GM03348 (cell line): ENCODE results near the gene MALRD1.

ENCODE experiments used
- DNase-seq: peaks from one replicate; pipeline ENCODE4 v3.0.0; 2012; ENCODE audit warnings: low spot score

The MALRD1 gene

DNA sequence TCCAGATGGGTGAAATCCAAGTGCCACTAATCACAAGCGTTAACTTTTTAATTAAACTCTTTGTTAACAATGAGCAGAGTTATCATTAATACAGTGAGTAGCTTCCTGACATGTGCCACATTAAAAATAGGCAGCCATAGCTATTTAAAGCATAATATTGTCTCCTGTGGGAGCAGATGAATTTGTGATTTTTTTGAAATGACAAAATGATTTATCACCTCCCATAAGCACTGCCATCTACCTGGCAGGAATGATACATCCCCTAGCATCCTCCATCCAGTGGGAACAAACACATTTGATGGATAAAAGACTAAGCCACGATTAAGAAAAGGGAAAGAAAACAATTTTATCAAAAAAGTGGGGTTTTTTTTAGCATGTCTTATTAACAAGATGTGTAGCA lies 605.3 kb downstream of the MALRD1 start:
- DNase-seq: no peak

DNA sequence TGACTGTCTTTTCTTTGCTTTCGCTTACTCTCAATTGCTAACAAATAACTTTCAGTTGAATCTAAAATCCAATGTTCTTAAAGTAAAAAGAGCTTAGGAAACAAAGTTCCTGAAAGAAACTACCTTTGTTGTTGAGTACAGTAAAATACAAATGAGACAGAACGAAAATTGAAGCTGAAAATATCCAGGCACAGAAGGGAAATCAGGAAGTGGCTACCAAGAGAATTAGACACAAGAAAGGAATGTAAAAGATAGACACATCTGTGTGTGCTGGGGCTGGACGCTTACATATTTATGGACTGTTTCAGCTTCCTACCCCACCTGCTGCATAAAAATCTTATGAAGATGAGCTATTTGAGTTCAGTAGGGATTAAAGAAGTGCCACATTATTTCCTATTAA lies 606.0 kb downstream of the MALRD1 start:
- DNase-seq: peak; percentile 68

GRCh38 chr10:19656420-19657042 lies 607.9 kb downstream of the MALRD1 start:
- DNase-seq: no peak

DNA sequence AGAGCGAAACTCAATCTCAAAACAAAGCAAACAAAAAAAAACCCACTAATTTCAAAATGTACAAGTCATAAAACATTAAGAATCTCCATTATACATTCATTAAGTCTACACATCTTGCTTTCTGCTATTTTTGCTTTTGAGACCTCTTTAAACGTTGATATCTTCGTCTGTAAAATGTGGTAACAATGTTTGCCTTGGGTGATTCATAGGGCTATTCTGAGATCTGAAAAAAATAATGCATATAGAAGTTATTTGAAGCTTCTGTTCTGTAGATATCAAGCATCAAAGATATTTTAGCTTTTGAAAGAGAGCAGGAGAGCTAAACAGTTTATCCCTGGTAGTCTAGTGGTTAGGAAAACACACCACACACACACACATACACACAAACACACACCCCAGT lies 609.5 kb downstream of the MALRD1 start:
- DNase-seq: no peak

DNA sequence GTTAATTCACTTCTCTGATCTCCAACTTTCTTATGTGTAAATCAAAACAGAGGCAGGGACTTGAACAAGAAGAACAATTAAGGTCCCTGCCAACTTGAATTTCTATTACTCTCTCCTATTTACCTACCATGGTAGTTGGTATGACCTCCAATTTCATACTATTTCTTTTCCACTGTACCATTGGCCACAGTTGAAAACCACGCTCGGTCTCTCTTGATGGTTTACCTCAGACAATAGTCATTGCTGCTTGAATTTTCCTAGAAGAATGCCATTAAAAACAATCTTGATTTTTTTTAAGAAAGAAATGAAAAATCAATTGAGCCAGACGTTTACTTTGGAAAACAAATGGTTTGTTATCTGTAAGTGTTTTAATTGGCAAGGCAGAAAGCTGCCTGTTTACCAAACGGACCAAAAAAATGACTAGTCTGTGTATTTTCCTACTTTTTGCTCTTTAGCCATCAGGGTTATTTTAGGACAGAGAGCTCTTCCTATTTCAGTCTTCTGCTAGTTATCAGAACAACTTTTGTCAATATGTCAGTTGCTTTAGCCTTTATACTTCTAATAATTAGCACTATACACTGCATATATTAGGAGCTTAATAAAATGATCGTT lies 610.1 kb downstream of the MALRD1 start:
- DNase-seq: no peak

DNA sequence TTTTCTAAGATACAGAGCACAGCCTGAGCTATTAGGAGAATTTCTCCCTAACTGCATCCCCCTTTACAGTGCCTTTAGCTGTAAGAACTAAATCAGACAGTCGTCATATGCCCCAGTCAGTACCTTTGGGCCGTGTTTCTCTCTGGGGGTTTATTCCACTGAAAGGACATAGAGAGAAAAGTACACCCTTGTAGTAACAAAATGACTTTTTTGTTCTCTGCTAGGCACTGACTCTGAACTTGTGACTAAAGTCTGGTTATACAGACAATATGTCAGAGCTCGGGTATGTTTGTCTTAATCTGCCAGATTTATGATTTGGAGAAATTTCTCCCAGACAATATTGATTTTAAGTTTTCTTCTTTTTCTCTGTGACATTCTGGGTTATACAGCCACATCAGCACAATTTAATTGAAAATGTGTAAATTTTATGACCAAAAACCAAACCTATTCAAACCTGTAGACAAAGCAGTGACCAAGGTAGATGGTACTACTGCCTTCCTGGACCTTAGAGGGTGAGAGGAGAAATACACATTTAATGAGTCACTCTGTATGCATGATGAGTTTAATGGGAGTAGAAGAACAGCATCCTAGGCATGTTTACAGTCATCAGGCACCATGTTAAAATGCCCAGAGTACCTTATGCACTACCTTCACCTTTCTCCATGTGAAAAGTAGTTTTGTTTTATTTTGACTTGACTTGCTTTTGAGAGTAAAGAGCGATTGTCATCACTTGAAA lies 611.5 kb downstream of the MALRD1 start:
- peak; percentile 13 for DNase-seq

DNA sequence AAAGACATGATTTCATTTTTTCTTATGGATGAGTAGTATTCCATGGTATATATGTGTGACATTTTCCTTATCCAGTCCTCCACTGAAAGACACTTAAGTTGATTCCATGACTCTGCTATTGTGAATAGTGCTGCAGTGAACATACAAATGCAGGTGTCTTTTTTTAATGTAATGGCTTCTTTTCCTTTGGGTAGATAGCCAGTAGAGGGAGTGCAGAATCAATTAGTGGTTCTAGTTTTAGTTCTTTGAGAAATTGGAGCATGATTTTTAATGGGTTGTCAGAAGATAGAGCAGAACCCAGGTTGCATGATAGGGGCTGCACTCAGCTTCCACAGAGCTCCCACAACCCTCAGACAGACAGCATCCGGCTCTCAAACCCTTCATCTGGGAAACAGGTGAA lies 614.7 kb downstream of the MALRD1 start:
- DNase-seq: no peak

GRCh38 chr10:19668116-19668515 lies 619.5 kb downstream of the MALRD1 start:
- DNase-seq: no peak

- DNase-seq: no peak
These were observed 627.5 kb downstream of the MALRD1 start for GRCh38 chr10:19676063-19676462.

GRCh38 chr10:19683356-19683755 lies 634.8 kb downstream of the MALRD1 start:
- DNase-seq: no peak

DNA sequence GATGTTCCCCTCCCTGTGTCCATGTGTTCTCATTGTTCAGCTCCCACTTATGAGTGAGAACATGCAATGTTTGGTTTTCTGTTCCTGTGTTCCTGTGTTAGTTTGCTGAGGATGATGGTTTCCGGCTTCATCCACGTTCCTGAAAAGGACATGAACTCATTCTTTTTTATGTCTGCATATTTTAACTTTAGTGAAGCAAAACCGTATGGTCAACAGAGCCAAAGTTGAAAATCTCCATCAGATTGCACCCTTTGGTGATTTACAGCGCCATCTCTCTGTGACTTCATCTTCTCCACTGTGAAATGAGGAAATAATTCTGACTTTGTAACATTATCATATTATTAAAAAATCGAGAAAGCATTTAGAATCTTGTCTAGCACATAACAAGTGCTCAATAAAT lies 635.4 kb downstream of the MALRD1 start:
- peak; percentile 15 for DNase-seq

GRCh38 chr10:19688344-19688743 lies 639.7 kb downstream of the MALRD1 start:
- DNase-seq: no peak

DNA sequence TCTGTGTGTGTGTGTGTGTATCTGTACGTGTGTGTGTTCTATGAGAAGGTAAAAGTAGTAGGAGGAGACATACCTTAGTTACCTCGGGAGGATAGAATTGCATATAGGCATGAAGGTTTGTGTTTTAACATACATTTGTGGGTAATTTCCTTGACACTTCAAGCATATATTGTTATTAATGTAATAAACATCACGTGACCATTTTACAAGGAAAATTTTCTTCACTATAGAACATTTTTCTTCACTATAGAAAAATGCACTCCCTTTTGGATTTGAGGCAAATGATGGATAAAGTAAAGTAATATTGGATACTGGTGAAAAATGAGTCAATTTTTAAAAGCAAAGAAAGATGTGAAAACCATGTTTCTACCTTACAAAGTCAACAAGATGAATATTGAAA lies 640.6 kb downstream of the MALRD1 start:
- no peak for DNase-seq

- no peak for DNase-seq
These were observed 650.7 kb downstream of the MALRD1 start for GRCh38 chr10:19699299-19699698.

DNA sequence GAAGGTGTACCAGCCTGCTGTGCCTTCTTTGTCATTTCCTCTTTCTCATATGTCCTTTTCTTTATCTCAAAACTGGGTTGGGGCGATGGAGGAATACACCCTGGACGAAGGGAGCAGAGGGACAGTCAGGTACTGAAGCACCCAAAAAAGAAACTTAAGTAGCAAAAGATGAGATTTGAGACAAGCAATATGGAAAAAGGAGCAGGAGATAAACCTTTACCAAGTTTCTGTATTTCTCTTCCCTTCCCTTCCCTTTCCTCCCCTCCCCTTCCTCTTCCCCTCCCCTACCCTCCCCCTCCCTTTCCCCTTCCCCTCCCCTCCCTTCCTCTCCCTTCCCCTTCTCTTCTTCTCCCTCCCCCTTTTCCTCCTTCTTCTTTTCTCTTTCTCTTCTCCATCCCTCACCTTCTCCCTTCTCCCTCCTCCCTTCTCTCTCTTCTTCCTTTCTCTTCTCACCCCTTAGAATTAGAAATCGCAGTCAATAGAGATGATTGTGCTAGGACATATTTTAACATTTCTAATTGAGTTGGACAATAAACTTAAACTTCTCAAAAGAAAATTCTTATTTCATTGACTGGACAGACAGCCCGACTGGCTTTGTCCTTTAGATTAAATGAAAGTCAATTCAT lies 652.9 kb downstream of the MALRD1 start:
- DNase-seq: no peak

DNA sequence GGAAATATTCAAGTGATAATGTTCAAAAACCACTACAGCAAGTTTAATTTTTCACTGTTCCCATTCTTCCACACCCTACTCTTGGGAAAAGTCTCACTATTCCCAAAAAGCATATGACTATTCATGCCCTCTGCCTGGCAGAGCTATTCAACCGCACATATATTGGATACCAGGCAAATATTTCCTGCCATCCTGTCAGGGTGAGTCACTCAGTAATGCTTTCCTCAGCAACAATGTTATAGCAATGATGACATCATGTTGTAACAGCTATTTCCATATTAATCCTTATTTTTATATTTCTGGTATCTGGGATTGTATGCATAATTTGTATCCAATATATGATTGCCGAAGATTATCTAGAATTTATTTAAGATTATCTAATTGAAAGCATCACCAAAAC lies 653.6 kb downstream of the MALRD1 start:
- peak; percentile 33 for DNase-seq

DNA sequence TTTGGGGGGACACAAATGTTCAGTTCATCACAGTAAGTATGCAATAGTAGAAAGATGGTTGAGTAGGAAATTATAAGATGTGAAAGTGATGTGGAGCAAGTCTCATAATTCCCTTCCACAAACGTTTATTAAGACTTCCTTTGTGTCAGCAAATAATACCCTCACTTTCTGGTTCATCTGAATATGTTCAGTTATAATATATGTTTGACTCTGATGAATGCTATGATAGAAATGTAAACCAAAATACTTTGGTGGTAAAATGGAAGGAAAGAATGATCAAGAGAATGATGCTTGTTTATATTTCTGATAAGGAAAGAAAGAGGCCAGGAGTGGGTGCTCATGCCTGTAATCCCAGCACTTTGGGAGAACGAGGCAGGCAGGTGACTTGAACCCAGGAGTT lies 655.9 kb downstream of the MALRD1 start:
- DNase-seq: no peak

- no peak for DNase-seq
These were observed 656.6 kb downstream of the MALRD1 start for GRCh38 chr10:19705250-19705649.

GRCh38 chr10:19706904-19707303 lies 658.3 kb downstream of the MALRD1 start:
- DNase-seq: no peak

DNA sequence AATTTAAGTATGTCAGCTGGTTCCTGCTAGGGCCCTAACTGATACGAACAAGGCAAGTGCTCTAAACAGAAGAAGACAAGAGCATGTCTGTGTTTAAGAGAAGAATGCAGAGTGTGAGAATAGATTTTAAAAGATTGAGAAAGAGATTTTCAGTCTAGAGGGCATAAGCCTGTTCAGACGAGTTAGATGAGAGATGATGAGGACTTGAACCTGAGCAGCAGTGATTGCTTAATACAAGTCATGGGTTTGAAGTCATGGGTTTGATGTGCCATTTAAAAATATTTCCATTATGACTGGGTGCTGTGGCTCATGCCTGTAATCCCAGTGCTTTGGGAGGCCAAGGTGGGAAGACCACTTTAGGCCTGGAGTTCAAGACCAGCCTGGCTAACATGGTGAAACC lies 658.8 kb downstream of the MALRD1 start:
- DNase-seq: no peak

- no peak for DNase-seq
These were observed 659.4 kb downstream of the MALRD1 start for GRCh38 chr10:19708031-19708430.

DNA sequence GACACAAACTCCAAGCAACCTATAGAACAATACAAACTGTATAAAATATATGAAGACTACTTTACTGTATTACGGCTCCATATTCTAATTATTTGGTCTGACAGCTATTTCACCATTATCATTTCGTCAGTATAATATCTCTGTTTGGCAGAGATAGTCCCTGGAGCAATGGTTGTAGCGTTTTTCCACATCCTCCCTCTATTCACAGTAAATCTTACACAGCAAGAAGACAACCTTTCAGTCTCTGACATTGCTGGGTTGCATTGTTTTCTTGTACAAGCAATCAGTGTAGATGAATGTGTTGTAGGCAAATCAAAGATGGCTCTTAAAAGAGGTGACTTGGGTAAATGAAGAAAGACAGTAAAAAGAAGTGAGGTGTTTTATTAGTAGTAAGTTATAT lies 662.0 kb downstream of the MALRD1 start:
- no peak for DNase-seq

DNA sequence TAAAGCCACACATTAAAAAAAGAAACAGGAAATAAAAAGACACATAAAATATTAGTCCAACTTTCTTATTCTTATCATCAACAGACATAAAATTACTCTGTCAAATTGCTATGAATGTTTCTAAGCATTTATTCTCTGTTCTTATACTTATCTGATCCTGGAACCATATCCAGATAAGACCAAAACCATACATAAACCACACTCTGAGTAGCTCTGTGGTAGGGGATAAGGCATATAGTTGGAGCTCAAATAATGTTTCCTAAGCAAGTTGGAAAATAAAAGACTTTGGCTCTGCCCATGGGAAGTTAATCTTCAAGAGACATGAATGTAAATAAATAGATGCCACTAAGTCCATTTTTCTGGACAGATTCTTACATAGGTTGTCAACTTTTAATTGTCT lies 664.6 kb downstream of the MALRD1 start:
- no peak for DNase-seq
